DMS 273 treated with DMSO at 0.1 percent for 48 hours (cell line): ENCODE data around the gene KCNIP1.
A peak's percentile ranks its signal among the peaks of the same experiment; 100 is the strongest.

Experiments
- DNase-seq: peaks from one replicate; lab custom pipeline; 2025; lab: John Stamatoyannopoulos, UW

KCNIP1 gene

GRCh38 chr5:170563824-170564567 is 60.2 kb downstream of the KCNIP1 start:
- DNase-seq = no peak

GRCh38 chr5:170565072-170565471 is 61.3 kb downstream of the KCNIP1 start:
- no peak for DNase-seq

GRCh38 chr5:170569101-170569500 is 65.3 kb downstream of the KCNIP1 start:
- no peak for DNase-seq

GRCh38 chr5:170570476-170570875 is 66.7 kb downstream of the KCNIP1 start:
- peak; percentile 32 for DNase-seq

- DNase-seq = peak; percentile 40
These were observed 67.5 kb downstream of the KCNIP1 start for GRCh38 chr5:170571281-170571731.

GRCh38 chr5:170571875-170572852 is 68.3 kb downstream of the KCNIP1 start:
- DNase-seq = no peak

GRCh38 chr5:170573114-170573513 is 69.3 kb downstream of the KCNIP1 start:
- DNase-seq = no peak

- no peak for DNase-seq
These were observed 69.8 kb downstream of the KCNIP1 start for GRCh38 chr5:170573660-170574059.

GRCh38 chr5:170576602-170577535 is 73.0 kb downstream of the KCNIP1 start:
- DNase-seq = peak; percentile 21

- DNase-seq = no peak
These were observed 75.8 kb downstream of the KCNIP1 start for GRCh38 chr5:170579601-170580000.

- no peak for DNase-seq
These were observed 77.4 kb downstream of the KCNIP1 start for GRCh38 chr5:170581211-170581610.

GRCh38 chr5:170582644-170583330 is 79.0 kb downstream of the KCNIP1 start:
- DNase-seq = no peak

GRCh38 chr5:170584003-170584402 is 80.2 kb downstream of the KCNIP1 start:
- no peak for DNase-seq

- DNase-seq = no peak
These were observed 80.7 kb downstream of the KCNIP1 start for GRCh38 chr5:170584450-170585058.

GRCh38 chr5:170585273-170585948 is 81.6 kb downstream of the KCNIP1 start:
- no peak for DNase-seq

- no peak for DNase-seq
These were observed 84.0 kb downstream of the KCNIP1 start for GRCh38 chr5:170587808-170588207.

GRCh38 chr5:170589643-170590042 is 85.8 kb downstream of the KCNIP1 start:
- DNase-seq = no peak

GRCh38 chr5:170590566-170590965 is 86.7 kb downstream of the KCNIP1 start:
- no peak for DNase-seq

- no peak for DNase-seq
These were observed 87.2 kb downstream of the KCNIP1 start for GRCh38 chr5:170591054-170591453.

GRCh38 chr5:170596482-170597044 is 92.7 kb downstream of the KCNIP1 start:
- DNase-seq = no peak
